Right hindlimb (tissue), 1 donor: ENCODE measurements around the gene MLLT3.
"Not testable (repeated sequence)": the region's sequence is repeated elsewhere in the genome, so short reads cannot be mapped to it uniquely, and the experiment has no call there.

Experiments
- DNase-seq: peaks from one replicate; pipeline ENCODE4 v3.0.0-alpha.2; 2018

MLLT3 gene

DNA sequence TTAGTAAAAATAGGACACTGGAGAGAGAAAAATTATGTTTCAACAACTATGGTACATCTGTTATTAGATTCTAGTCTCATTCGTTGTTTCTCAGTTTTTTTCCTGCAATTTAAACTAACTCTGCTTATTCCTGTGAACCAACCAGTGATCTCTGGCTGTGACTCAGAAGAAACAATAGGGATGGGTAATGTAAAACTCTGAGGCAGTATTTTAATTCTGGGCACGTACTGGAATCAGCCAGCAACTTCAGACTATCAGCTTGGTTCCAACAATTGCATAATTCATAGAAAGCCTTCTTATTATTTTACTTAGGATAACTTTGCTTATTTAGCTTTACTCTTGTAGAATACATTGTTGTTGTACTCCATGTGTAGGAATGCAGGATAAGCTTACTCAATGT is 28.8 kb downstream of the MLLT3 start:
- DNase-seq = no peak

DNA sequence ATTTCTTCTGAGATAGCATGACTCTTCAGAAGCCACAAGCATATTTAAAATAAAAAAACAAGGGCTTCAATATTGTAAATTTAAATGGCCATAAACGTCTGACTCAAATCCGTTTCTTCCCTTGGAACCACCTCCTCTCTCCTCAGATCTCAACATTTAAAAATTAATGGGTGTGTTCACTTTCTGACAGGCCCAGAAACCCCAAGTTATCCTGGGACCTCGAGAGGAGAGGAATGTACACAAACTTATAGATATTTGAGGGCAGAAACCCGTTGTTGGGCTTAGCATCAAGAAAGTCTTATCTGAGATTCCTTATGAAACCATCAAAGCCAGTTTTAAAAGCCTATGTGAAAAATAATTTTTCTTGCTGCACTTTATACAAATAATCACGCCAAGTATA is 29.2 kb downstream of the MLLT3 start:
- no peak for DNase-seq

DNA sequence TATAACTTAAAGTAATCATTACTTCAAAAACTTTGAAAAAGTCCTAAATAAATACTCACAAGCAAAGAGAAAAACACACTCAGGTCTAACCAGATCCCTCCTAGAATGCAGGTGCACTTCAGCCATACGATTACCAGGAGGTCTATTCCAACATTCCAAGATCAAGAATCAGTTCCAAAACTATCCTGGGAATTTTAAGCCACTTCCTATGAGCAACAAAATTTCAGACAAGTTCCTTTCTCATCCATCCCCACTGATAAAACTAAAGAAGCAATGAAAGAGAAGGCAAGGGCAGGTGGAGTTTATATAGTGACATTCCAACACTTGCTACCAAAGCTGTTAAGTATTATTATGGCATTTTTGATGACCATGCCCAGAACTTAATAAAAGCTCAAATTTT is 29.6 kb downstream of the MLLT3 start:
- DNase-seq = no peak

DNA sequence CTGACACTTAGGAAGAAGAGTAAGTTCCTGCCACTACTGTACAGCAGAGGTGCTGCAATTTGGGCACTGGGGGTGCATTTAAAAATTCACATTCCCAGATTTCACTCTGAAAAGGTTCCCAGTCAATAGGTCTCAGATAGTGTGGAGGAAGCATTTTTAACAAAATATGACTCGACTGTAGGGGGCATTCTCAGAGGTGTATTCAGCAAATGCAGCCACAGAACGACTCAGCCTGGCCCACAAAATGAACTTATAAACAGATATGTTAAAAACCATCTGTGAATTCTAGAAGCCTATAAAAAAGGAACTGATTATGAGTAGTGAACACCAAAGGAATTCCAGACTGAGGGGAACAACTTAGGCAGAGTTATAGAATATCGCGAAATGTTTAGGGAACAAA is 31.1 kb downstream of the MLLT3 start:
- DNase-seq = no peak

DNA sequence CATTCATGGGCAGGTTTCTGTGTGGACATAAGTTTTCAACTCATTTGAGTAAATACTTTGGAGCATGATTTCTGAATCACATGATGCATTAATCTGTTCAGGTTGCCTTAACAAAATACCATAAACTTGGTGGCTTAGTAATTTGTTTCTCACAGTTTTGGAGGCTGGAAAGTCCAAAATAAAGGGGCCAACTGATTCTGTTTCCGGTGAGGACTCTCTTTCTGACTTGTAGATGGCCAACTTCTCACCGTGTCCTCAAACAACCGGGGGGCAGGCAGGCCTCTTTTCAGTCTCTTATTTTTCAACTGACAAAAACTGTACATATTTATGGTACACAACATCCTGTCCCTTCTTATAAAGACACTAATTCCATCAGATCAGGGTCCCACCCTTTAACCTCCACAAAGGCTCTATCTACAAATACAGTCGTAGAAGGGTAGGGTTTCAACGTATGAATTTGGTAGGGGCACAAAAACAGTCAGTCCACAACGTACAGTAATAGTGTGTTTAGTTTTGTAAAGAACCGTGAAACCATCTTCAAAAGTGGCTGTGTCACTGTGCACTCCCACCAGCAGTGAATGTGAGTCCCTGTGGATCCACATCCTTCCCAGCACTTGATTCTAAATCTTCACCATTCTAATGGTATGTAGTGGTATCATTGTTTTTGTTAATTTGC is 37.2 kb downstream of the MLLT3 start:
- DNase-seq = no peak

DNA sequence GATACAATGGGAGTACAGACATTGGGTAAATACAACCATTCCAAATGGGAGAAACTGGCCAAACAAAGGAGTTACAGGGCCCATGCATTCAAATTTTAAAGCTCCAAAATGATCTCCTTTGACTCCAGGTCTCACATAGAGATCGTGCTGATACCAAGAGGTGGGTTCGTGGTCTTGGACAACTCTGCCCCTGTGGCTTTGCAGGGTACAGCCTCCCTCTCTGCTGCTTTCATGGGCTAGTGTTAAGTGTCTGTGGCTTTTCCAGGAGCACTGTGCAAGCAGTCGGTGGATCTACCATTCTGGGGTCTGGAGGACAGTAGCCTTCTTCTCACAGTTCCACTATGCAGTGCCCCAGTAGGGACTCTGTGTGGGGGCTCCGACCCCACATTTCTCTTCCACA is 39.2 kb downstream of the MLLT3 start:
- DNase-seq = not testable (repeated sequence)

DNA sequence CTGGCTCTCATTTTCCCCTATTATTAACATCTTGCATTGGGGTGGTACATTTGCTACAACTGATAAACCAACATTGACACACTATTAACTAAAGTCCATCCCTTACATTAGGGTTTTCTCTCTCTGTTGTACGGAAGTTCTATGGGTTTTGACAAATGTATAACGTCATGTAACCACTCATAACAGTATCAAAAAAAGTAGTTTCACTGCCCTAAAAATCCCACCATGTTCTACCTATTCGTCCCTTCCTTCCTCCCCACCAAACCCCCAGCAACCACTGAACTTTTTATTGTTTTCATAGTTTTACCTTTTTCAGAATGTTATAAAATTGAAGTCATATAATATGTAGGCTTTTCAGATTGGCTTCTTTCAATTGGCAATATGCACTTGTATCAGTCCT is 40.1 kb downstream of the MLLT3 start:
- DNase-seq = no peak

DNA sequence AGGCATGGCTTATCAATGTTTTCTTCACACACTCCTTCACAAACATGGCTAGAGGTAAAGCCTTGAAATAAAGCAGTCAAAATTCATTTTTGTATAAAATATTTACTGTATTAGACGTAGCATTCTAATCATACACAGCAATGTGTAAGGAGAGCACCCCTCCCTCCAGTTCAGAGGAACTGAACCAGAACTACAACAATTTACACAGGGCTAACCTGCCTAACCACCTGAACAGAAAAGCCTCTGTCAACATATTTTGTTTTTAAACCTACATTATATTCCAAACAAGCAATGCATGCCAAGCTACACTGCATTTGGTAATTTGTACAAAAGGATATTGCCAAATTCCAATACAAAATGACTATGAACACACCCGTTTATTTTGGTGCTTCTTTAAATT is 41.6 kb downstream of the MLLT3 start:
- DNase-seq = no peak

DNA sequence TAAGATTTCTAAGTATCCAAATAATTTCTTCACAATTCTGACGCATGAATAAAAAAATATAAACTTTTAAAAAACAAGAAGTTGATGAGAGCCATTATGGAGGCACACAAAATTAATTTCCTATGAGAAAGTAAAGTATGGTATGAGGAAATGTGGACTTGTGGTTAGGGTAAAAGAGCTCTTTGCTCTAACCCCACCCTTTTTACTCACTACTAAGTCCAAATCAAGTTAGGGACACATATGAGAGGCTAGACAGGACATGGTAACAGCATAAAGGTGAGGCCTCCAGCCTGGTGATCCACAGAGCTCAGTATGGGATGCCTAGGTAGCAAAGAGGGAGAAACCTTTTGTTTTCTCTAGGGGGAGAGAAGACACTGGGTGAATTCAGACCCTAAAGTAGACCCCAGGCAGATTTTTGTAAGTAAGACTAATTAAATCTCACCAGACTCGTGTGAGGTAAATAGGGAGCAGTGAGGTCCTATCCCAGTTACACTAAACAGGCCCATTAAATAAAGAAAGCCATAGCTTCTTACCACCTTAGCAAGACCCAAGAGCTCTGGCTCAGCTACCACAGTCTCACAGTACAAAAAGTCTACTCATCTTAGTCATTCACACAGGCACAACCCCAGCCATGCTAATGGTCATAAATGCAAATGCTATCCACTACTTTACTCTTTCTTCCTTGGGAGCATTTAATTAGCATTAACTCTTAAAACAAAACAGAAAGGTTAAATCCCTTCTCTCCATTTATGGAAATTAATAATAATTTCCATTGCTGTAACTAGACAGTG is 42.6 kb downstream of the MLLT3 start:
- no peak for DNase-seq

DNA sequence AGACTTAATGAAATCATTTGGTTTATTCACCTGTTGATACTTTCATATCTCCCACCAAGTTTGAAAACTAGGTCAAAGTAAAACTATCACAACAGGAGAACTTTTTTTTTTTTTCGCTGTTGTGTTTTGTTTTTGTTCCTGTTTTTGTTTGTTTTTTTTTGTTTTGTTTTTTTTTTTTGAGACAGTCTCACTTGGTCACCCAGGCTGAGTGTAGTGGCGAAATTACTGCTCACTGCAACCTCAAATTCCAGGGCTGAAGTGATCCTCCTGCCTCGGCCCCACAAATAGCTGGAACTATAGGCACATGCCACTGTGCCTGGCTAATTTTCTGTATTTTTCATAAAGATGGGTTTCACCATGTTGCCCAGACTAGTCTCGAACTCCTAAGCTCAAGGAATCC is 49.3 kb downstream of the MLLT3 start:
- DNase-seq = no peak

DNA sequence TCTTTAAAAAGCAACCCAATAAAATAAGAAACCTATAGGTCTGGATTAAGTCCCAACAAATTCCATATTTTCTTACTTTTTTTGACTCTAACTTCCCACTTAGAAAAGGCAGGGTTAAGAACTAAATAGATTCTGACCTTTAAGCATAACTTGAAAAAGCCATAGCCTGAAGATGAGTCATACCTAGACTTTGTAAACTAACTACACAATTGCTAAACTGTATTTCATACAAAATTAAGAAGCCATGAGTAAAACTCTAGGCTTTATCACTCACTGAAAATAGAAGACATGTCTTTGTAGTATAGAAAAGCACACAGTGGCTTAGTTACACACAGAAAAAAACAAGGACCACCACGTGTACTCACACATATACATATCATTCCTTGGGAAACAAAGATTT is 51.5 kb downstream of the MLLT3 start:
- DNase-seq = no peak

DNA sequence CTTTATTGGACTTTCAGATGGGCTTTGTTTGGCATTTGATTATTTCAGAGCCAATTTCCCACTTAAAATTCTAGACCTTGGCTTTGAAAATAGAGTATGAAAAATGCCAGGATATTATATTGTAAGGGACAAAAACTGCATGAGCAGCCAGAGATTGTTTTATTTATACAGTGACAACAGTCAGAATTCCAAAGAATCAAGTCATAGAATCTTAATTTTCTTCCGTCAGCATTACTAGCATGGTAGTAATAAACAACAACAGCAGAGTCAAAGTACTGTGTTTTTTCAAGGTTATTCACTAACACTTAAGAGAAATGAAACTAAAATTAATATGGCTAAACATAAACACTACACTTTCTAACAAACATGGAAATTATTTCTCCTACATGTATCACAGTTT is 52.2 kb downstream of the MLLT3 start:
- DNase-seq = no peak

DNA sequence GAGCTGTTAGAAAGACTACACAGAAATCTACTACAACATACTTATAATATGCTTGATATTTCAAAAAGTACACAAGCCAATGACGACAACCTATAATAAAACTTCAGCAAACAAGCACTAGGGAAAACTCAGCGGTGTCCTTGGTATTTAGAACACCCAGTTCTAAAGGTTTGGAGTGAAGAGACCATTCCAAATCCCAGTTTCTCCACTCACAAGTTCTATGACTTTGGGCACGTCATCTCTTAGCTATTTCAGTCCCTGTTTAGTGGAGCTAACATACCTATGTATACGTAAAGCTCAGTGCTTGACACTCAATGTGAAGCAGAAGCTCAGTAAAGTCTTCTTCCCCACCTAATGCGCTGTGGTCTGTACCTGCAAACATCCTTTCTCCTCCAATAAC is 52.8 kb downstream of the MLLT3 start:
- DNase-seq = no peak

DNA sequence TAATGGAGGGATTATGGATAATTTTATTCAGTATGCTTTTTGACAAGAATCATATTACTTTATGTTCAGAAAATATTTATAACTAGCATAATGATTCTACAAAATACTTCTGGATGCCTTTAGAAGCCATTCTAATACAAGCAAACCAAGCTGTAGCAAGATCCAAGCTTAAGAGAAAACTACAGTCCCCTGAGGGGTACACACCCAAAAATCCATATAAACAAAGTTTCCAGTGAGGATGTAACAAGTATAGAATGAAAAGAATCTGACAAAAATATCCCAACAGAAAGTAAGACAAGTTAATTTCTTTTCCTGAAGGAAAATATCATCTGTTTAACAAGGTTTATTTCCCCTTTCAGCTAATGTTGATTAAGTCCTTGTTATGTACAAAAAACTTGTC is 53.9 kb downstream of the MLLT3 start:
- no peak for DNase-seq

DNA sequence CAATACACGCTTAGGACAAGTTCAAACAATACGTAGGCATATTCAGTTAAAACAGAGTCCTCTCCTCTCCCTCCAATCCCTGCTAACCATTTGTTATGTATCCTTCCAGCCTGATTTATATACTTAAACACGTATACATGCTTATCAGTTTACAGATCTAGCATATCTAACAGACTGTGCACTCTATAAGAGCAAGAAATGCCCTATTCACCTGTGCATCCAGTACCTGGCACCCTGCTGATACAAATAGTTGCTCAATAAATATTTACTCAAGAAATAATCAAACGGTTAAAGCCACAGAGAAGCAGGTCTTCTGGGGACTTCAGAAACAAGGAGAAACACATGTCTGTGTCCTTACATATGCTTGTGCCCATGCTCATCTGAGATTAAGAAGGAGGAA is 55.9 kb downstream of the MLLT3 start:
- no peak for DNase-seq

DNA sequence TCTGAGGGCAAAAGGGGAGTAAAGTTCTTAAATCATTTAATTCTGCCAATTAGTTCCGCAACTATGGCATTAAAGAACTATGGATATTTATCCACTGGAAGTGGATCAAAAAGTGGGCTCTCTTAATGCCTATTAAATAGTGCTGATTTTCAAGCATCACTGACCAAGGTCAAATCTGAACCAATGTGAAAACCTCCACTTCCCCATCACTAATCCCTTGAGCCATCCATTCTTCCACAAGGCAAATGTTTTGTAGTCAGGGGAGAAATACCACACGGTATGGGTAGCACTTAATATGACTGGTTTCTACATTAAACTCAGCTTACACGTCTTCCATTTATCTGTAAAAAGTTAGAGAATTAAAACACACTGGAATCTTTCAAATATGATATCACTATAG is 57.6 kb downstream of the MLLT3 start:
- DNase-seq = no peak

DNA sequence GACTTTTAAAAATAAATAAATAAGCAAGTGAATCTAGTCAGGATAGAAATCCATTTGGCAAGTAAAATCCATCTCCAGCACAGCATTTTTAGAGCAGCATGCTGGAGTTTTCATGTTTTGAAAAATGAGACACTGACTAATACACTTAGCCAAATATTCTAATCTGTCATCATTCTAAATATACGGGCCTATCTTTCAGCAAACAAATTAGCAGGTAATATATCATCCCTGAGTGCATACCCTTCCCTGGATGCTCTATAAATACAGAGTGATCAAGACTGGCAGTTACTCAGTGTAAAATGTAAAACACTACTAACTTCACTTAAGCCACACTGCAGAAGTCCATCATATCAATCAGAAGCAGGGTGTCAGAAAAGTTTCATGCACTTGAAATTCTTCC is 58.4 kb downstream of the MLLT3 start:
- no peak for DNase-seq

DNA sequence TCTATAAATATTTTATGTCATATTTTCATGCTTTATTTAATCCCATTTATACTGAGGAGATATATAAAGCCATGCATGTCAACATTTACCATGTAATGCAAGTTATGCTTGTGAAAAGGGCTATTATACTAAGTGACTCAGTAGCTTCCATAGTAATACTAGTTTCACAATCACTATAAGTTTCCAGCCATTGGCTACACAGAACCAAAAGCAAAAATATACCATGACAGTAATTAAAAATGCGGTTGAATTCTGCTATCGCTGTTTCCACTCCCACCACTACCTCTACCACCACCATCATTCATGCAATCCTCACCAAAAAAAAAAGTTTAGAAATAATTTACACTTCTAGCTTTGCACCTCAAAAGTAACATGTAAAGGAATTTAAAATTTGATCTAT is 60.2 kb downstream of the MLLT3 start:
- DNase-seq = no peak

DNA sequence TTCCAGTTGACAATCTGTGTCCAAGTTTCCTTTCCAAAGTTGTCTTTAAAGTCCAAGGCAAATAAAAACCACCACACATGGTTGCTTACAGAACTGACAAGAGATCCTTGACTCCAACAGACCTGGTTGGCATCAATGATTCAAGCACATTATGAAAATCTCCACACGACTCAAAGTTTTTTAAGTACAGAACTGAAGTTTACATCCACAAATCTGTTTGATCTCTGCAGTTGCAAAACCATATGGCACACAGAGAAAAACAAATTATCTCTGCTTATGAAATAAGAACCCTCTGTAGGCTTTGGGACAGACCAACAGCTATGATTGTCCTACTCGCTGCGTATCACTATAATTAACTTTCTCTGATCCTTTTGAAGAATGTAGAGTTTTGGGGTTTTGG is 60.8 kb downstream of the MLLT3 start:
- DNase-seq = no peak

DNA sequence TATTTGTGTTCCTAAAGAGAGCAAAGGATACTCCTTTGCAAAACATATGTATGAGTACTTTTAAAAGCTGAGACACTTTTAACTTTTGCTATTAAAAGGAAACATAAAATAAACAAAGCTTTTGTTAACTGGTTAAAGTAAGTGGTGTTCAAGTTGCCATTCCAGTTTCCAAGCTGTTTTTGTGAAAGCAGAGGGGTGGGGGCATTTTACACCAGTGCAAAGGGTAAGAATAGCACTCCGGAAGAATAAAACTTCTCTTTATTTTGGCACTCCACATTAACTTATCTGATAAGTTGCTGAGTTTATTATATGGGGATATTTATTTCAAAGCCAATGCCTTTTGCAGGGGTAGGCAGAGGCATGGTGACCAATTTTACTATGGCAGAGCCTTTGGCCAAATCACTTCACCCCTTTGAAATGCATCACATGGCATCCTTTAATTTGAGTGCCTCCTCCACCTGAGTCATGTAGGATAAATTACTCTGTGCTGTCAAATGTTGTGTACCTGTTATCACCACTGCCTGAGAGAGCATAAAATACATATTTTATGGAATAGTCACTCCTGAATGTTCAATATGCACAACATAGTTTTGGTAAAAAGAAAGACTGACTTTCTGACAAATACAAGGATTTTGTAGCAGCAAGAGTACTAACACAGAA is 62.9 kb downstream of the MLLT3 start:
- DNase-seq = no peak

DNA sequence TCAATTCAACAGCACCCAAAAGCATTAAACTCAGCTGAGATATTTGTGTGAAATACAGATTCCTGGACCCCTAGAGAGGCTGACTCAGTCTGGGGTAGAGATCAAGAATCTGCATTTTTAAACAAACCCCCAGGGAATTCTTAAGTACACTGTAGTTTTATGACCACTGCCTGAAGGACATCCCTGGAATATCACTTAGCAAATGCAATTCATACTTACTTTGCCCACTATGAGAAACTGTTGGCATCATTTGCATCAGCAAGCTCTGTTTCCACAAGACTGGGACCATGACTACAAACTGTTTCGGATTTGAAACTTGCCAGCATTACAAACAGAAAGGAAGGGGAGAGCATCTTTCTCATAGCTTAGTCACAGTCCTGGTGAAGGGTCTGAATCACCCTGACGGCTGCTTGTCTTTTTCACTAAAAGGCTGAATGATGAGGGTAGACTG is 63.7 kb downstream of the MLLT3 start:
- no peak for DNase-seq

DNA sequence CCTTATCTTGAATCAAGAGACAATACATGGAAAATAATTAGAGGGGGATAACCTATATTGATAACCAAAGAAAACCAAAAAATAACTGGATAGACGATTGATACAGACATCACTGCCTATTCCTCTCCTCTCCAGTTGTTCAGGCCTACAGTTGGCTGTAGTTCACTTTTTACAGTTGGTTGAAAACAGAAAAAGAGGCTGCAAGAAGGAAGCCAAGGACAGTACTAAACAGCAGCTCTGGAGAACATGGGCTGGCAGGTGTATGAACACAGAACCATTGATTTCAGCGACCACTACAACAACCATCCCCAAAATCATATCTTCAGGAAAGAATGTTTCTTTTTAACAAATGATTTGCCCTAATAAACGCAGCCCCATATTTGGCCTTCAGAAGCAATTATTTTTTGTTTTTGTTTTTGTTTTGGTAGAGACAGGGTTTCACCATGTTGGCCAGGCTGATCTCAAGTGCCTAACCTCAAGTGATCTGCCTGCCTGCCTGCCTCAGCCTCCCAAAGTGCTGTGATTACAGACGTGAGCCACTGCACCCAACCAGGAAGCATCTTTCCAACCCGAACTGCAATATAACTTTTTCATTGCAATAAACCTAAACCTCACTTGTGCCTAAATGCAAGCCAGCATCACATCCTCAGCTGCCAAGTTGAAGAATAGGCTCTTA is 64.3 kb downstream of the MLLT3 start:
- no peak for DNase-seq

DNA sequence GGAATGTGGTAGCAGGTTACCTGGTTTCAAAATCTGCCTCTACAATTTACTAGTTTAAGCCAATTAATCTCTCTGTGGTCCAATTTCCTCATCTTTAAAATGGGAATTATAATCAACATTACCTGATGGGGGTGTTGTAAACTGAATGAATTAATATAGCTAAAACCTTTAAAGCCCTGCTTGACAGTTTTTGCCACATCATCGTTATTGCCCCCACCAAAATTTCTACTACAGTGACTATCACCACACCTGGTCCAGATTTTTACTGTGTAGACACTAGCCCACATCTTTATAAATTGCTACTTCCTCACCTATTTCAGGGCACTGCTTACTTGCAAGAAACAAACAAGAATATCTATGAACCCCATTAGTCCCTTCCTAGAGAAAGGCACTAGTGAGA is 65.0 kb downstream of the MLLT3 start:
- DNase-seq = no peak
